BJ (cell line): ENCODE measurements around the gene USP53. TPM values are rescaled to one million over a fixed set of nuclear protein-coding genes. Genes with fewer than 3 reads are reported as not detected.

Source experiments
- CTCF ChIA-PET: fragments of 350-600 bp; formaldehyde crosslinking; extraction: SDS; loops from one replicate; lab custom pipeline; 2021; ENCODE audit warnings: antibody characterized with exemption, inconsistent platforms; lab: Yijun Ruan, JAX
- POLR2A ChIA-PET: fragments of 300-600 bp; sonication (Branson Sonifier 250); formaldehyde crosslinking; extraction: SDS; loops from one replicate; lab custom pipeline; 2021; ENCODE audit warnings: antibody characterized with exemption; lab: Charles Lee
- DNase-seq: peaks from one replicate; pipeline ENCODE4 v3.0.0-alpha.2; 2011; ENCODE audit warnings: low read depth
- H3K27me3 ChIP-seq: 2 replicates; pipeline ENCODE4 v1.6.0; 2011; ENCODE audit warnings: low read length; ENCODE audit not compliant: control insufficient read depth, insufficient read depth
- H3K36me3 ChIP-seq: 2 replicates; pipeline ENCODE4 v1.5.1; 2011; ENCODE audit warnings: low read length; ENCODE audit not compliant: control insufficient read depth, insufficient read depth
- H3K4me3 ChIP-seq: 2 replicates; pipeline ENCODE4 v1.5.1; 2011; ENCODE audit warnings: low read depth, mild to moderate bottlenecking, control low read depth, low read length
- CTCF ChIP-seq: IDR thresholded peaks from 2 replicates; pipeline ENCODE4 v1.5.1; 2011; ENCODE audit warnings: low read depth, mild to moderate bottlenecking, control low read depth, inconsistent platforms, low read length, moderate library complexity; ENCODE audit not compliant: insufficient read depth
- polyA plus RNA-seq: library from polyadenylated mRNA; depleted of rRNA; stranded (reverse); fragments of >200 nt; gene quantifications from 2 replicates; pipeline ENCODE4 v1.2.3, GENCODE V29; 2011

Gene USP53
- polyA plus RNA-seq, 1 experiment: 70.5 TPM

GRCh38 chr4:119237642-119238041 is 25.1 kb downstream of the USP53 start:
- Histone ChIP-seq H3K27me3 (no peaks in the 10 kb centered on the region), H3K4me3 (no peak overlapping the region), H3K36me3 (peaks cover 16% of the 10 kb centered on the region)
- TF ChIP-seq CTCF: no peak
- no peak for DNase-seq
- ChIA-PET POLR2A (no interaction called here), CTCF (no interaction called here)

- ChIA-PET POLR2A (no interaction called here), CTCF (interaction anchor here (0.8 kb wide), 1 partner anchor 192 kb away, joined by 3 read pairs; no protein-coding TSS in a partner anchor)
- H3K4me3 ChIP-seq: no peak overlapping the region
- peaks cover 16% of the 10 kb centered on the region for H3K36me3 ChIP-seq
- no peaks in the 10 kb centered on the region for H3K27me3 ChIP-seq
- no peak for DNase-seq
- TF ChIP-seq CTCF: no peak
Observed at GRCh38 chr4:119238068-119238722, 25.7 kb downstream of the USP53 start.

- POLR2A ChIA-PET: no interaction called here
- TF ChIP-seq CTCF: no peak
- DNase-seq: no peak
- Histone ChIP-seq H3K27me3 (no peaks in the 10 kb centered on the region), H3K36me3 (peaks cover 14% of the 10 kb centered on the region), H3K4me3 (no peak overlapping the region)
- CTCF ChIA-PET: no interaction called here
Observed at GRCh38 chr4:119240128-119240527, 27.6 kb downstream of the USP53 start.

- TF ChIP-seq CTCF: no peak
- Histone ChIP-seq H3K4me3 (no peak overlapping the region), H3K27me3 (no peaks in the 10 kb centered on the region), H3K36me3 (peaks cover 11% of the 10 kb centered on the region)
- CTCF ChIA-PET: no interaction called here
- POLR2A ChIA-PET: no interaction called here
- no peak for DNase-seq
Observed at GRCh38 chr4:119240568-119240967, 28.1 kb downstream of the USP53 start.

- peaks cover 14% of the 10 kb centered on the region for H3K36me3 ChIP-seq
- H3K27me3 ChIP-seq: no peaks in the 10 kb centered on the region
- TF ChIP-seq CTCF: no peak
- DNase-seq: no peak
- ChIA-PET POLR2A (interaction anchor here (0.7 kb wide), 1 partner anchor 13 kb away, joined by 3 read pairs; no protein-coding TSS in a partner anchor), CTCF (no interaction called here)
- H3K4me3 ChIP-seq: no peak overlapping the region
Observed at GRCh38 chr4:119242417-119242816, 29.9 kb downstream of the USP53 start.
